Hematopoietic multipotent progenitor cell treated with erythropoietin and hydrocortisone succinate and interleukin-3 and kit ligand, for 8 days (in vitro differentiated cells): ENCODE data around the gene KRTAP4-3.
"Not testable (repeated sequence)": the region's sequence is repeated elsewhere in the genome, so short reads cannot be mapped to it uniquely, and the experiment has no call there.

Experiments used
- DNase-seq: peaks from one replicate; pipeline ENCODE4 v3.0.0-alpha.2; 2015

The KRTAP4-3 gene

GRCh38 chr17:41168121-41168520 lies at the start of gene KRTAP4-3:
Gene KRTAP4-3 (minus strand): TSS chr17:41168221. CDS start chr17:41168172, 49 bp downstream.
- no peak for DNase-seq

GRCh38 chr17:41215681-41216080 lies 47.7 kb upstream of the KRTAP4-3 start:
- DNase-seq, result no peak

DNA sequence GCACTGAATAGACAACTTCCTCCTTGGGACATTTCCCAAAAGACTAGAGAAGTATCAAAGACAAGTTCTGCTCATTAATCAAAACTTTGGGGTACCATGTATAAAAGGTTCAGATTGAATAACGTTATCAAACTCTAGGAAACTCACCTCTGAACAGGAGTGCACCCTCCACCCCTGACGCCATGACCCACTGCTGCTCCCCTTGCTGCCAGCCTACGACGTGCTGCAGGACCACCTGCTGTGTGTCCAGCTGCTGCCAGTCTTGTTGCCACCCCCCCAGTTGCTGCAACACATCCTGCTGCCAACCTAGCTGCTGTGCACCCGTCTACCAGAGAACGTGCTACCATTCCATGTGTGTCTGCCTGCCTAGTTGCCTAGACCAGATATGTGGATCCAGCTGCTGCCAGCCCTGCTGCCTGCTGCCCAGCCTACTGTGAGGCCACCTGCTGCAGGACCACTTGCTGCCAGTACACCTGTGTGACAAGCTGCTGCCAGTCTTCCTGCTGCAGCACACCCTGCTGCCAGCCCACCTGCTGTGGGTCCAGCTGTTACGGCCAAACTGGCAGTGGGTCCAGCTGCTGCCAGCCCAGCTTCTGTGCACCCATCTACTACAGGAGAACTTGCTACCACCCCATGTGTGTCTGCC lies 44.6 kb upstream of the KRTAP4-3 start:
- no peak for DNase-seq

- no peak for DNase-seq
These were observed 43.9 kb upstream of the KRTAP4-3 start for GRCh38 chr17:41211845-41212466.

DNA sequence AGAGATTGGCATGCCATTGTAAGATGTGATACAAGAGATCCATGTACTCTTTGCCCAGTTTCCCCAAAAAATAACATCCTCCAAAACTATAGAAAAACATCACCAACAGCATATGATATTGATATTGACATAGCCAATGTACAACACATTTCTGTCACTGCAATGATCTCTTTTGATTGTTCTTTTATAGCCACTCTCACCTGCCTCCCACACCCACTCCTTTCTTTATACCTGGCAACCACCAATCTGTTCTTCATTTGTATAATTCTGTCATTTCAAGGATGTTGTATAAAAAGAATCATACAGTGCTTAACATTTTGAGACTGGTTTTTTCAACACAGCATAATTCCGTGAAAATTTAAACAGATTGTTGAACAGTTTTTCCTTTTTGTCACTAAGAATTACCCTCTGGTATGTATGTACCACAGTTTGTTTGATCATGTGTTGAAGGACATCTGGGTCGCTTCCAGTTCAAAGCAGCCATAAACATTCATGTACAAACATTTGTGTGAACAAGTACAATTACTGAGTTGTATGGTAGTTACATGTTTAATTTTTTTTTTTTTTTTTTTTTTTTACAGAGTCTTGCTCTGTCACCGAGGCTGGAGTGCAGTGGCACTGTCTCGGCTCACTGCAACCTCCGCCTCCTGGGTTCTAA lies 31.5 kb upstream of the KRTAP4-3 start:
- no peak for DNase-seq

GRCh38 chr17:41196068-41196467 lies 28.0 kb upstream of the KRTAP4-3 start:
- no peak for DNase-seq

DNA sequence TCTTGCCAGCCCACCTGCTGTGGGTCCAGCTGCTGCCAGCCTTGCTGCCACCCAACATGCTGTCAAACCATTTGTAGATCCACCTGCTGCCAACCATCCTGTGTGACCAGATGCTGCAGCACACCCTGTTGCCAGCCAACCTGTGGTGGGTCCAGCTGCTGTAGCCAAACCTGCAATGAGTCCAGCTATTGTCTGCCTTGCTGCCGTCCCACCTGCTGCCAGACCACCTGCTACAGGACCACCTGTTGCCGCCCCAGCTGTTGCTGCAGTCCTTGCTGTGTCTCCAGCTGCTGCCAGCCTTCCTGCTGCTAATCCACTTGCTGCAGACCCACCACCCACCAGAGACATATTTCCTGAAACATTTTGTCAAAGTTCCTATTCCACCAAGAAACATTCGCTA lies 22.3 kb upstream of the KRTAP4-3 start:
- no peak for DNase-seq

DNA sequence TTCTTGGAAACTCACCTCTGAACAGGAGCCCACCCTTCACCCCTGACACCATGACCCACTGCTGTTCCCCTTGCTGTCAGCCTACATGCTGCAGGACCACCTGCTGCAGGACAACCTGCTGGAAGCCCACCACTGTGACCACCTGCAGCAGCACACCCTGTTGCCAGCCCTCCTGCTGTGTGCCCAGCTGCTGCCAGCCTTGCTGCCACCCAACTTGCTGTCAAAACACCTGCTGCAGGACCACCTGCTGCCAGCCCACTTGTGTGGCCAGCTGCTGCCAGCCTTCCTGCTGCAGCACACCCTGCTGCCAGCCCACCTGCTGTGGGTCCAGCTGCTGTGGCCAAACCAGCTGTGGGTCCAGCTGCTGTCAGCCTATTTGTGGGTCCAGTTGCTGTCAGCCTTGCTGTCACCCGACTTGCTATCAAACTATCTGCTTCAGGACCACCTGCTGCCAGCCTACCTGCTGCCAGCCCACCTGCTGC lies 21.9 kb upstream of the KRTAP4-3 start, which contains the start of gene KRTAP9-1:
Gene KRTAP9-1 (plus strand): TSS at position 51 of the 482 bp plus-strand sequence. CDS start 0 bp downstream, at position 51.
- DNase-seq, result not testable (repeated sequence)

- DNase-seq, result no peak
These were observed 18.9 kb upstream of the KRTAP4-3 start for GRCh38 chr17:41186872-41187271.

GRCh38 chr17:41185001-41185400 lies 17.0 kb upstream of the KRTAP4-3 start:
- DNase-seq, result no peak

DNA sequence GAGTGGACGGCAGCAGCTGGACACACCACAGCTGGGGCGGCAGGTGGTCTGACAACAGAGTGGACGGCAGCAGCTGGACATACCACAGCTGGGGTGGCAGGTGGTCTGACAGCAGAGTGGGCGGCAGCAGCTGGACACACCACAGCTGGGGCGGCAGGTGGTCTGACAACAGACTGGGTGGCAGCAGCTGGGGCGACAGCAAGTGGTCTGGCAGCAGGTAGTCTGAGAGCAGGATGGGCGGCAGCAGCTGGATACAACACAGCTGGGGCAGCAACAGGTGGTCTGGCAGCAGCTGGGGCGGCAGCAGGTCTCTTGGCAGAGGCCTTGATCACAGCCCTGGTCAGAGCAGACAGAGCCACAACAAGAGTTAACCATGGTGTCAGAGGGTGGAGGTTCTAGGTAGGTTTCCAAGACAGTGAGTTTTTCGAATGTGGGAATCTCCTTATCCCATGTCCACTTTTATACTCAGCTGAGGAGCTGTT lies 16.5 kb upstream of the KRTAP4-3 start, which contains the start of gene KRTAP4-1:
Gene KRTAP4-1 (minus strand): TSS at position 432 of the 482 bp plus-strand sequence. CDS start 57 bp downstream, at position 375.
- DNase-seq, result no peak

DNA sequence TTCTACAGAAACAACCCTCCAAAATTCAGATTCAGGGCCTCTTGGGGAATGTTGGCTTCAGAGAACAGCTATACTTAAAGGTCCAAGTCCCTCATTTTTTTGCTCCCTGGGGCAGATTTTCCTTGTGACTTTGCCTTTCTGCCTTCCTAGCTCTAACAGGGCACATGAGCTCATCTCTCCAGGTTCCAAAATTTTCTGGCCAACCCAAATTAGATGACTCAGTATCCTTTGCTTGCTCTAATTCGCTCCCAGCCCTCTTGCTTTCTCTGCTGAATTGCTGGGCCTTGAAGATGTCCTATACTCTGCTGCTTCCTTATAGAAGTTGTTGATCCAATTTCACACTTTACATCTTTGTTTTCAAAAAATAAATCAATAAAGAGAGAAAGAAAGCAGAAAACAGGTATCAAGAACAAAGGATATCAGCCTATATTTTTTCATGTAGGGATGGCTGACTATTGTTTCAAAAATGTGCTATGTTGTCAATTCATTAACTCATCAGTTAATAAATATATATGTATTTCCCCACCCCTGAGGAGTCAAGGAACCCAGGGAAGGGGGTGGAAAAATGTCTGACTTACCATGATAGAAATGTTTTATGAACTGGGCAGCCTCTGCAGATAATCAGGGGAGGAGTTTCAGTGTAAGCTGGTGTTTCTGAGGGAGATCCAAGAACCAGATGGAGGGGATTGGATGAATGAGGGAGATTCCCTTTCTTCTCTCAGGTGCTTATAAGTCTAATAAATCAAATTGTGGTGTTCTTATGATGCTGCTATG lies 11.0 kb upstream of the KRTAP4-3 start:
- DNase-seq, result no peak

DNA sequence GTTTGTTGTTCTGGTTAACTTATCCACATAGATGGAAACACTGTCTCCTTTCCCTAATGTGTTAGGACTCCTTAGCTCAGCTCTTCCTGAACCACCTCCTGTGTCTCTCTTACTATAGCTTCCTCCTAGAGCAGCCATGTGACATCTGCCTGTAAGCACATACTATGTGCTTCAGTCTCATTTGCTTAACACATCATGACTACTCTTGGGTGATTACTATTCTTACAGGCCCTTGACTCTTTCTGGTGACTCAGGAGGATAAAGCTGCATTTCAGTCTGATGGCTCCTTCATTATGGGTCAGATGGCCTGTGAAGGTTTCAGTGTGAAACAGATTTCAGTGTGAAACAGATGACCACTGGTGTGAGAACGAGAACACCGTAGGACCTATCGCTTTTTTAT lies 10.3 kb upstream of the KRTAP4-3 start:
- no peak for DNase-seq

DNA sequence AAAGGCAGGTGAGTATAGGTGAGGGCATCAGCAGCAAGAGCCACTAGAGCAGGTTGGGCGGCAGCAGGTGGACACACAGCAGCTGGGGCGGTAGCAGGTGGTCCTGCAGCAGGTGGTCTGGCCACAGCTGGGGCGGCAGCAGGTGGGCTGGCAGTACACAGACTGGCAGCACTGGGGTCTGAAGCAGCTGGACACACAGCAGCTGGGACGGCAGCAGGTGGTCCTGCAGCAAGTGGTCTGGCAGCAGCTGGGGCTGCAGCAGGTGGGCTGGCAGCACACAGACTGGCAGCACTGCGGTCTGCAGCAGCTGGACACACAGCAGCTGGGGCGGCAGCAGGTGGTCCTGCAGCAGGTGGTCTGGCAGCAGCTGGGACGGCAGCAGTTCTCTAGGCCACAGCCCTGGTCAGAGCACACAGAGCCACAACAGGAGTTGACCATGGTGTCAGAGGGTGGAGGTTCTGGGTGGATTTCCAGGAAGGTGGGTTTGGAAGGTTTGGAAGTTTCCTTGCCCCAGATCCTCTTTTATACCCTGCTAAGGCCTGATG lies 9.8 kb upstream of the KRTAP4-3 start, which contains the start of gene KRTAP4-2:
Gene KRTAP4-2 (minus strand): TSS at position 495 of the 545 bp plus-strand sequence. CDS start 57 bp downstream, at position 438.
- no peak for DNase-seq

- DNase-seq, result no peak
These were observed 8.8 kb upstream of the KRTAP4-3 start for GRCh38 chr17:41176744-41177387.

GRCh38 chr17:41171886-41172285 lies 3.9 kb upstream of the KRTAP4-3 start:
- DNase-seq, result no peak

GRCh38 chr17:41167561-41167960 lies 460 bp downstream of the KRTAP4-3 start:
- no peak for DNase-seq

GRCh38 chr17:41163828-41164227 lies 4.2 kb downstream of the KRTAP4-3 start:
- no peak for DNase-seq

GRCh38 chr17:41160648-41161047 lies 7.4 kb downstream of the KRTAP4-3 start, which contains the start of gene KRTAP4-4:
Gene KRTAP4-4 (minus strand): TSS chr17:41160748. CDS start chr17:41160691, 57 bp downstream.
- no peak for DNase-seq

GRCh38 chr17:41160190-41160589 lies 7.8 kb downstream of the KRTAP4-3 start:
- not testable (repeated sequence) for DNase-seq

- DNase-seq, result peak; percentile 63
These were observed 14.2 kb downstream of the KRTAP4-3 start for GRCh38 chr17:41153856-41154255.

GRCh38 chr17:41151525-41151924 lies 16.5 kb downstream of the KRTAP4-3 start:
- DNase-seq, result no peak
